HG02763 (cell line): ENCODE results near the gene CLDN24.
"Not testable (repeated sequence)": the region's sequence is repeated elsewhere in the genome, so short reads cannot be mapped to it uniquely, and the experiment has no call there.

Experiments
- ATAC-seq: cut with Tn5 transposase; IDR thresholded peaks from one replicate; pipeline ENCODE4 v1.9.1; 2021; ENCODE audit warnings: mild to moderate bottlenecking, moderate library complexity; ENCODE audit not compliant: unreplicated experiment

Gene CLDN24

DNA sequence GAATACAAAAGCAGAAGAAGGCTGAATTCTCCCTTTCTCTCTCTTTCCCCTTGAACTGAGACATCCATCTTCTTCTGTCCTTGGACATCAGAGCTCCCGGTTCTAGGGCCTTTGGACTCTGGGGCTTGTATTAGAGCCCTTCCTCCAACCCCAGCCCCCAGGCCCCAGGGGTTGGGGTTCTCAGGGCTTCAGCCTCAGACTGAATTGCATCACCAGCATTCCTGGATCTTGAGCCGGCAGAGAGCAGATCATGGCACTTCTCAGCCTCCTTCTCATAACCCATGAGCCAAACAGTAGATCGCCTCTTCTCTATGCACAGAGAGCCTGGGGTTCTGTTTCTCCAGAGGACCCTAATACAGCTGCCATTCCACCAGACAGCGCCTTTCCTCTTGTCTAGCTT lies 25.3 kb upstream of the CLDN24 start:
- ATAC-seq: no peak

DNA sequence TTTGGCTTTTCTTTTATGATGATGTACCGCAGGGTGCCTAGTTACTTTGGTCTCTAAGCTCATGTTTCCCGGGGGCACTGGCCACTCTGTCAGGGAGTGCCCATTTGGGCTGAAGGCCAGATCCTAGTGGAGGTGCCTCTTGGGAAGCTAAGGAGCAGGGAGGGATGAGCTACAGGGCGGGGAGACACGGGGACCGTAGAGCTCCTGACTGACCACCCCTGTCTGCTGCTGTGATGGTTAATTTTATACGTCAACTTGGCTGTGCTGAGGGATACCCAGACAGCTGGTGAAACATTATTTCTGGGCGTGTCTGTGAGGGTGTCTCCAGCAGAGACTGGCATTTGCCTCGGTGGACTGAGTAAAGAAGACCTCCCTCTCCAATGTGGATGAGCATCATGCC lies 24.9 kb upstream of the CLDN24 start:
- ATAC-seq: no peak

DNA sequence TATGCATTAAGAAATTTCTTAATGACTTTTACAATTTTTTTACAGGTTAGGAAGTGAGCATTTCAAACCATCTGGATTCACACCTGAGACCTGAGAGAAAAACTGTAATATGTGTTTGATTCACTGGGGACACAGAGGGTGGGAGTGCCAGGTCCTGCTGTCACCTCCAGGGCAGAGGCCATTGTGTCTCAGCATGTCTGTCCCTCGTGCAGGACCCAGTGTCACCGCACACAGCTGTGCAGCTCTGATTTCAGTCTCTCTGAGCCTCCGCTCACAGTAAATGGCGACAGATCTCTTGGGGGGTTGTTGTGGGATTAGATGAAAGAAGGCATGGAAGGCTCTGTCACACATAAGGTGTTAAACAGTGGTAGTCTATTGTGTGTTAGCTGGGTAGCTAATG lies 23.0 kb upstream of the CLDN24 start:
- ATAC-seq: no peak

DNA sequence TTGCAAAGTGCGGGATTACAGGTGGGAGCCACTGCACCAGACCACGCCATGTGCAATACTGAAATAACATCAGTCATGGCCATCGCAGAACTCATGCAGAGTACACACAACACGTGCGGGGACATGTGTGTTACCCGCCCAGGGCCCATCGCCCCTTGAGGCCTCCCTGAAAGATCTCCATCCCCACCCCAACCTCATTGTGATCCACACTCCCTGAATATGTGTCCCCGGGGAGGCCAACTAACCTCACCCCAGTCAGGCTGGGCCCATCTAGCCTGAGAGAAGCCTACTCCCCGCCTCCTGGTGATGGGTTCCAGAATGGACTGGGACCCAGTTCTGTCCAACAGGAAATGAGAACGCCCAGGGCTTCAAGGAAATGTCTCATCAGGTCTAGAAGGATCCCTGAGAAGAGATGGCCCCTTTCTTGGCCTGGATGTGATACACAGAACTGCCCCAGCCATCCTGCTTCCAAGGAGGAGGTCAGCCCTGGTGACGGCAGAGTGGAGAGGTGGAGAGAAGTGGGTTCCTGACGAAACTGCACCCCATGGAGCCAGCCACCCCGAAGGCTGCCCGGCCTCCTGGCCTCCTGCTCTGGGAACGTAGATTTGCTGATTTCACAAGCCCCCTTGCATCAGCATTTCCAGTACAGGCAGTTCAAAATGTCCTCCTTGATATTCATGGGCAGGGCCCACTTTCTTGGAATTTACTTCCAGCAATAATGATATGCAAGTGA lies 22.5 kb upstream of the CLDN24 start:
- no peak for ATAC-seq

DNA sequence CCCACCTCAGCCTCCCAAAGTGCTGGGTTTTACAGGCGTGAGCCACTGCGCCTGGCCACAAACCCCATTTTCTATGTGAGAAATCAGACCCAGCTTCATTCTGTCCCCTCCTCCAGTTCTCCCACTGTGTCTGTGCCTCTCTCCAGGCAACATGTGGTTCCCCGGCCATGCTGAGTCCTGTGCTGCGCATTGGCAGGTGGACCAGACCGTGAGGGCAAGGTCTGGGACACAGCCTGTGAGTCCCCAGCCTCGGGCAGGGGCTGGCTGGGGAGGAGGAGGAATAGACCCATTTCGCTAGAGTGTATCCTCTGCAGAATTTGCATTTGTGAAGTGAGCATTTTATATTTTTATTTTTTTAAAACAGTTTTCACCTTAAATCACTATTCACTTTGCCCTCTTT lies 21.5 kb upstream of the CLDN24 start:
- ATAC-seq: no peak

DNA sequence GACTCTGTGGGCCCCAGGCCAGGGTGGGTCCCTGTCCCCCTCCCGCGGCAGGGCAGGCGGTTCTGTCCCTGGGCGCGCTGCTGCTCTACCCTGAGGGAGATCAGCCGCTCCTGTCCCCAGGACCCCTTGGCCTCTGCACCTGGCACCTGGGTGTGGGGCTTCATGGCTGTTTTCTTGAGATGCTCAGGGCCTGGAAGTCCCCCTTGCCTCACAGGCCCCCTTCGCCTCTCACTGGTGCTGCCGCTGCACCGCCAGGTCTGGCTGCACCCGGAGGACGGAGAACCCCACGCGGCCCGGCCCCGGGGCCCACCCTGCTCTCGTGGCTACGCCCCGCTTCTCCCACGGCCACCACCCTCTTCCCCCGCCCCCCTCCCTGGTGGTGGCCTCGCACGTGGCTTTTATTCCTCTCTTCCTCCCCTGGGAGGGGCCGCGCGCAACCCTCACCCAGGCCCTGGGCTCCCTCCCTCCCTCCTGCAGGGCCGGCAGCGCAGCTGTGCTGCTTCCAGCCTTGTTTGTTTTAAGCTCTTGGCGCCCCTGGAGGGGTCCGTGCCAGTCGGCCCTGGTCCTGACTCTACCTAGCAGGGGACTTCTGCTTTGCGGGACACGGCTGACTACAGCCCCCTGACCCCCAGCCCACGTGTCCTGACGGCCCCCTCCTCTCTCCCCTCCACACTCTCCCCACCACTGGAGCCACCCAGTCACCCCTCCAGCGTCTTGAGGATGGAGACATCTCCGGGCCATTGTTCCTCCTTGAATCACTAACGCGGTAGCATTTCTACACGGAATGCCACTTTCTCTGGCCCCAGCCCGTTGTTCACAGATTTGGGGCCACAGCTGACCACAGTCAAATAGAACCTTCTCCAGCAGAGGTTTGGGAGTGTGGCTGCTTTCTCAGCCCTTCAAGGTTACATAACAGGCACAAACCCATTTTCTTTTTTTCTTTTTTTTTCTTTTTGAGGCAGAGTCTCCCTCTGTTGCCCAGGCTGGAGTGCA lies 20.6 kb upstream of the CLDN24 start:
- ATAC-seq: no peak

DNA sequence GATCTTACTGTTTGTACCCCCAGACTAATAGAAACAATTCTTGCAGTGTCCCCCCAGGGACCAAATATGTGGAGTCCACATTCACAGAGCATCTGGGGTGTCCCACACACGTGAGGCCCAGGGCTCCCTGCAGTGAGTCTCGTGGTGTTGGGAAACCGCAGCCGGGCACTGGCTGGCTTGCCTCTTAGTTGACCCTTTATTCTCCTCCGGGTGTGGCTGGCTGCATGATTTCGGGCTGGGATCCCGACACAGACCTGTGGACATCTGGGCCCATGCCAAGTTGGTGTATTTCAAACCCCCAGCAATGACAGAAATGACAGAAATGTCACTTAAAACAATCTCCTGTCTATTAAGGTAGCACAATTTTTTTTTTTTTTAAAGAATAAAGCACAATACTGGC lies 15.6 kb upstream of the CLDN24 start:
- no peak for ATAC-seq

DNA sequence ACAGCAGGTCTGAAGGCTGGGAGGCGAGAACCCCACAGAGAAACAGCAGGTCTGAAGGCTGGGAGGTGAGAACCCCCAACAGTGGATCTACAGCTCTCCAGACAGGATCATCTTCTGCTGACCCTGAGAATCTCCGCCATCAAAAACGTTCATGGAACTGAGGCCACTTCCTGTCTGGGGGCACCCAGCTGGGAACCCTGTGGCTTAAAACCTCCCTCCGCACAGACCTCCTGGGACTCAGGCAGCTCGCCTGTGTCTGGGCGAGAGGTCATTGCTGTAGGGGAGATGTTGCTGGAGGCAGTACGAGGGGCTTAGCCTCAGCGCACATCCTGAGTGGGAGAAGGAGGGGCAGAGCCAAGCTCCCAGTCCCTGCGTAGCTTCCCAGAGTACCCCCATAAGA lies 15.1 kb upstream of the CLDN24 start:
- no peak for ATAC-seq

DNA sequence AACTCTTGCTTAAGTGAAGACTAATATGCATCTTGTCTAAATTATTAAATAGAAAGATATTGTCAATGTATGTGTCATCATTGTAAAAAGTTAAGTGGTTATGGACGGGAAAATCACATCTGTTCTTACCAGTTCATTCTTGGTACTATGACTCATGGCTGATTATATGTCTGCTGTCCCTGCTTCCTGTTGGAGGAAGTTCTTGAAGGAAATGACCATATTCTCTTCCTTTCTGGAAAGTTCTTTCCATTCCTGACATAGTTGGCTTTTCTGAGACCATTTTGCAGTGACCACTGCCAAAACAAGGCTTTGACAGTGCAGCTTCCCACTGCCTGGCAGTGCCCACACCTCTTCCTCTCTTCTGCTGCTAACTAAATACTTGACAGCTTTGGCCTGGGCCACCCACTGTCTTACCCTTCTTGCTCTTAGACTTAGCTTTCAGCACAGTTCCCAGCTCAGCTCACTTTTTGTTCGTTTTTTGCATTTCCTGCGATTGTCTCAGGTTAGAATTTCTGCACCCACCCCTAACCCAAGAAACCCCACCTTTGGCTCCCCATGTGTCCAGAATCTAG lies 13.2 kb upstream of the CLDN24 start:
- ATAC-seq: no peak

DNA sequence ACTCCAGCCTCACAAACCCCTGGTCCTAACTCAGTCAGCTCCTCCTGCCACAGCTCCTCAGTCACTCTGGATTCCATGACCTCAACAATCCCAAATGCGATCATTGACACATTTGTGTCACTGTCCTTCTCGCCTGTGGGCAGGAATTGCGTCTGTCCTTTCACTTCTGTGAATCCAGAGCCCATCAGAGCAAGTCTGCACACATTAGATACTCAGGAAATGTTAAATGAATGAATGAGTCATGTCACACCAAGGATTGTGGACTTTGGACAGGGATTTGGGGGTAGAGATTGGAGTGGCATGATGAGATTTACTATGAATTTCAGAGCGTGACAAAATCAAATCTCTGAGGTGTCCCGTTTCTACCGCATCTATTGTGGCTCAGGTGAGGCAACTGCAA lies 11.8 kb upstream of the CLDN24 start:
- no peak for ATAC-seq

DNA sequence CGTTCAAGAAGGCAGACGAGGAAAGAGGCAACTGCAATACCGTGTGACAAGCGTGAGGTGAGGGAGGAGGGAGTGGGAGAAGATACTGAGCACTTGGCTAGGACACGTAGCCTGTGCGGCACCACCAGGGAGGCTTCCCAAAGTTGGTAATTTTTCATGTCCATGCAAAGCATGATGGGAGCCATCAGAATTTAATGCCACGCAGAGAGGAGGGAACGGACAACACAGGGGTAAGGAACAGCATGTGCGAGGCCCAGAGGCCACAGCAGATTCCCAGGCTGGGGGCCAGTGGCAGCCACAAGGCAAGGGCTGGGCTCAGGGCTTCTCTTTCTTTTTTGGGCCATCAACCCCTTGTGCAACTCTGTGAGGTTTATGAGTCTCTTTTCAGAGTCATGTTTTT lies 11.0 kb upstream of the CLDN24 start:
- ATAC-seq: no peak

DNA sequence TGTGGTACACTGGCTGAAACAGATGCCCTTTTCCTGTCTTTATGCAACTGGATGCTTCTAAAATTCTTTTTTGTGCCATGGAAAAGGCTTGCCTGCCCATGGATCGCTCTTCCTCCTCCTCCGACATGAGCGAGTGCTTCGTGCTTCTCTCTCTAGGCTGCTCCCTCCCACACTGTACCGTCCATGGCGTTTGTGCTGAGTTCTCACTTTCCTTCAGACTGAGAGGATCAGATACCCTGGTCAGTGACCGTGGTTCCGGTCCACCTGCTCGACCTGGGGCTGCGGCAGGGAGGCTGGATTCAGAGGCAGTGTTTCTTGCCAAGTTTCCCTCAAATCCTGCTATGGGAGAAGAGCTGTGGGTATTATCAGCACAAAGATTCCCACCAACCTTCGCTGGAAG lies 10.2 kb upstream of the CLDN24 start:
- ATAC-seq: no peak

DNA sequence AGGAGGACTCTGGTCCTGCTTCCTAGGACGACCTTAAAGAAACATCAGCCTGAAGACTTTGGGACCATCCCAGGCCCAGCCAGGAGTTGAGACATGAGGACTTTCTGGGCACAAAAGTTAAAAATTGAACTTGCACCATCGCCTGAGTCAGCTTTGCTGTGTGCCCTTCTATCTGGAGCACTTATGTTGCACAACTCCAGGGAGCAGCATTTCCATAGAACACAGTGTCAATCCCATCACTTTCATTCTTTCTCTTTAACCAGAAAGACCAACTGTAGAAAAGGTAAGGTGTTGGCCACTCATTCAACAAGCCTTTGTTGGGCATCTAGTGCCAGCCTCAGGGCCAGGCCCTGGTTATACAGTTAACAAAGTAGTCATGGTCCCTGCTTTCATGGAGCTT lies 8.6 kb upstream of the CLDN24 start:
- ATAC-seq: no peak

DNA sequence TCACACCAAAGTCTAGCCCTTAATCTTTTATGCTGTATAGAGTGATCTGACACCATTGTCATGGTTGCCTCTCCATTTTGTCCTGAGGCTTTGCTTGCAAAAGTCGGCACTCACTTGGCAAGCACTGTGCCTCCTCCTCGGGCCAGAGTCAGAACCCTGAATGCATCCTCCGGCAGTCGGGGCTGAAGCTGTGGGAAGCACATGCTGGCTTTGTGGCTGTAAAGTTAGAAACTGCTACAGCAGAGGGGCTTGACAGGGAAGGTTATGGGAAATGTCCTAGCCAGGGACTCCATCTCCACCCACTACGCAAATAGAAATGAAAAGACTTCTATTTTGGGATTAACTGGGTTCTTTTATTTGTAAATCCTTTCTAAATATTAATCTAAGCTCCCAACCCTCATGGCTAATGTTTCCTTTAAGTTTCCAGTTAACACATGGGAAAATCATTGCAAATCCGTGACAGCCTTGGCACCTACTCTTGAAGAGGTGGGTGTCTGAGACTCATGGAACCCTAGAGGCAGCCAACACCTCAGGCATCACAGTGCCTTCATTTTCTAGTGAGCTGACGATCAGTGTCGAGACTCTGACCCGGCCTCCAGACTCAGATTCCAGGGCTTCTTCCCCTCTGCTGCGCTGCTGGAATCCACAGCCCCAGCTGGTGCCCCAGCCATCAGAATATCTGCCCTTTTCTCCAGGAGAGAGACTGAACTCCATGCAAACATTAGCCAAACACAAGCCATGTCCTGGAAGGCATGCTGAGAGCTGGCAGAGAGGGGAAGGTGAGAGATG lies 7.9 kb upstream of the CLDN24 start:
- no peak for ATAC-seq

DNA sequence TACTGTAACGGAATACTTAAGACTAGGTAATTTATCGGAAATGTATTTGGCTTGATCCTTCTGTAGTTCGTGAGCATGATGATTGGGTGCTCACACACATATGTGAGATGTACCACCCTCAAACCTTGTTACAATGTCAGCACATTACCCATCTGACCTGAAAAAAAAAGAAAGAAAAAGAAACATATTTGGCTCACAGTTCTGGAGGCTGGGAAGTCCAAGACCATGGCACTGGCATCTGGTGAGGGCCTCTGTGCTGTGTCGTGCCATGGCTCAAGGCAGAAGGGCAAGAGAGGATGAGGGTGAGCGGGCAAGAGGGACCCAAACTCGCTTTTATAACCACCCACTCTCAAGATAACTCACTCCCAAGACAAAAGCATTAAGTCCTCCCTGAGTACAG lies 7.0 kb upstream of the CLDN24 start:
- no peak for ATAC-seq

DNA sequence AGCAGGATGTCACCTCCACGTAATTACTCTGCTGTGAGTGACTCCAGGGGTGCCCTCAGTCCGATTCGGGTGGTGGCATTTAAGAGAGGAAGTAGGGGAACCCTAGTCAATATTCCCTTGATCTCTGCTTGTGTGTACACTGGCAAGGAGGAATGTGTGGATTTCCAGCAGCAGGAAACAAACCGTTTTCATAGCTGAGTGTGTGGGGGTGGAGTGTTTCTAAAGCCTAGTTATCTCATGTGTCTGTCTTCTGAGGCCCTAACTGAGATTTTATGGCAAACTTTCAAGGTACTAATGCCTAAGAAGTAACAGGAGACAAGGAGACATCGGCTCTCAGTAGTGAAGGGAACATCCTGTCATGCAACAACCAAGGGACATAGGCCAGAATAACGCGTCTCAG lies 6.6 kb upstream of the CLDN24 start:
- ATAC-seq: no peak

DNA sequence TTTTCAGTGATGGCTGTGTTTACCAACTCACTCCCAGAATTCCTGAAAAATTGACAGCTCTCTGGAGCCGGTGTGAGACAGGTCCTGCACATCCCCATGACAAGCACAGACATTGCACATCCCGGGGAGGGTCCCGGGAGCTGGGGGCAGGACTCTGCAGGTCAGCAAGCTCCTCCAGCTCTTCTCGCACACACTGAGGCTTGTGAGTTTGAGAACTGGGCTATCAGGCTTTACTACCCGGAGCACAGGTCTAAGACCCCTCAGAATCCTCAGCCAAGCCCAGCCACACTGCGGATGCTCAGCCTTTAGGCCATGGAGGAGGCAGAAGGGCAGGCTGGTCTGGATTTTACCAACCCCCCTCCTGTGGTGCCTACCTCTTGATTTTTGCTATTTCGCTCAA lies 5.6 kb upstream of the CLDN24 start:
- no peak for ATAC-seq

DNA sequence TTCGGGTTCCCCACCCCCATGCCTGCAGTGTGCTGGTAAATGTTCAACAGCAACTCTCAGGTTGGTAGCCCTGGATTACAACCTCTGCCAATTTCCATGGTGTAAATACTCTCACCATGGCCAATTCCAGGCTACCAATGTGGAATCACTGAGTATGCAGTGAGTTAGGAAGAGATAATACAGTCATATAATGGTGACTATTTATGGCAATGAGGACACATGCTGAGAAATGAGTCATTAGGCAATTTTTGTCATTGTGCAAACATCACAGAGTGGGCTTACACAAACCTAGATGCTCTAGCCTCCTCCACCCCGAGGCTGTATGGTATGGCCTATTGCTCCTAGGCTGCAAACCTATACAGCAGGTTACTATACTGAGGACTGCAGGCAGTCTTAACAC lies 4.6 kb upstream of the CLDN24 start:
- no peak for ATAC-seq

DNA sequence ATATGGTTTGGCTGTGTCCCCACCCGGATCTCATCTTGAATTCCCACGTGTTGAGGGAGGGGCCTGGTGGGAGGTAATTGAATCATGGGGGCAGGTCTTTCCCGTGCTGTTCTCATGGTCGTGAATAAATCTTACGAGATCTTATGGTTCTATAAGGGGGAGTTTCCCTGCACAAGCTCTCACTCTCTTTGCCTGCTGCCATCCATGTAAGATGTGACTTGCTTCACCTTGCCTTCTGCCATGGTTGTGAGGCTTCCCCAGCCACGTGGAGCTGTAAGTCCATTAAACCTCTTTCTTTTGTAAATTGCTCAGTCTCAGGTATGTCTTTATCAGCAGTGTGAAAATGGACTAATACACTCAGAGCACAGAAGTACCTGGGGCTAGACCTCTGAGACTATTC lies 4.2 kb upstream of the CLDN24 start:
- not testable (repeated sequence) for ATAC-seq

DNA sequence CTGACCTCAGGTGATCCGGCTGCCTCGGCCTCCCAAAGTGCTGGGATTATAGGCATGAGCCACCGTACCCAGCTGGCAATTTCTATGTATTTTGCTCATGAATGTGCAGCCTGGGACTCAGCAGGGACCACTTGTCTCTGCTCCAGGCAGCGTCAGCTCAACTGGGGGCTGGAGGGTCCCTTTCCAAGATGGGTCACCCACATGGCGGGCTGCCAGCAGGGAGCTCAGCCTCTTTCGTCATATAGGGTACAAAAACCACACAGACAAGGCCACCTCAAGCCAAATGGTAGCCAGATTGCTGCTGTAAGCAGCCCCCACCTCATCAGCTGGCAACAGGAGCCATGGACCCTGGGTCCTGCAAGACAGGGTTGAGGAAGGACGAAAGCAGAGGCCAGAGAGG lies 2.4 kb upstream of the CLDN24 start:
- ATAC-seq: no peak

DNA sequence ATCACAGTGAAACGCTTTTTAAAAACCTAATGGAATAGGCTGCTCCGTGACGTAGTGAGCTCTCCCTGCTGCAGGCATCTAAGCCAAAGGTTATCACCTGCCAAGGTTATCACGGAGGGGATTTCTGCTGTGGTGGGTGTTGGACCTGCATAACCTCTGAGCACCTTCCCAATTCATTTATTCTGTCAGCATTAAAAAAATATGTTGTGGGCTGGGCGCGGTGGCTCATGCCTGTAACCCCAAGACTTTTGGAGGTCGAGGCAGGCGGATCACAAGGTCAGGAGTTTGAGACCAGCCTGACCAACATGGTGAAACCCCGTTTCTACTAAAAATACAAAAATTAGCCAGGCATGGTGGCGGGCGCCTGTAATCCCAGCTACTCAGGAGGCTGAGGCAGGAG lies 1.8 kb upstream of the CLDN24 start:
- ATAC-seq: not testable (repeated sequence)
